ENCODE data around the gene PCYT2. TPM values are rescaled to one million over a fixed set of nuclear protein-coding genes. Genes with fewer than 3 reads are reported as not detected.

Gene PCYT2
- total RNA-seq, 1 experiment from 2014 or later = 30.4 TPM

GRCh38 chr17:81902023-81902652, 9.1 kb downstream of the PCYT2 start, which contains the start of gene NPB:
Gene NPB (plus strand): TSS chr17:81902238. CDS start chr17:81902278, 40 bp downstream.
- no peak for DNase-seq (ENCODE audit: low read depth)

GRCh38 chr17:81901167-81902022, 9.8 kb downstream of the PCYT2 start:
- DNase-seq (ENCODE audit: low read depth) = no peak

- no peak for DNase-seq (ENCODE audit: low read depth)
Measured at GRCh38 chr17:81900181-81900820, 10.9 kb downstream of the PCYT2 start.

- DNase-seq (ENCODE audit: low read depth) = no peak
Measured at GRCh38 chr17:81899514-81900166, 11.6 kb downstream of the PCYT2 start.

- DNase-seq (ENCODE audit: low read depth) = no peak
Measured at GRCh38 chr17:81898885-81899284, 12.3 kb downstream of the PCYT2 start.

GRCh38 chr17:81898029-81898866, 13.0 kb downstream of the PCYT2 start:
- DNase-seq (ENCODE audit: low read depth) = peak; percentile 98

- no peak for DNase-seq (ENCODE audit: low read depth)
Measured at GRCh38 chr17:81895400-81895799, 15.8 kb downstream of the PCYT2 start.

GRCh38 chr17:81891303-81891552, 20.0 kb downstream of the PCYT2 start:
- no peak for DNase-seq (ENCODE audit: low read depth)

- peak; percentile 21 for DNase-seq (ENCODE audit: low read depth)
Measured at GRCh38 chr17:81890447-81891302, 20.5 kb downstream of the PCYT2 start.

GRCh38 chr17:81889602-81890001, 21.6 kb downstream of the PCYT2 start:
- DNase-seq (ENCODE audit: low read depth) = no peak

- no peak for DNase-seq (ENCODE audit: low read depth)
Measured at GRCh38 chr17:81888988-81889595, 22.1 kb downstream of the PCYT2 start.

- no peak for DNase-seq (ENCODE audit: low read depth)
Measured at GRCh38 chr17:81888105-81888987, 22.9 kb downstream of the PCYT2 start.

GRCh38 chr17:81885869-81886548, 25.2 kb downstream of the PCYT2 start:
- DNase-seq (ENCODE audit: low read depth) = peak; percentile 98

GRCh38 chr17:81885454-81885853, 25.7 kb downstream of the PCYT2 start:
- peak; percentile 62 for DNase-seq (ENCODE audit: low read depth)

- DNase-seq (ENCODE audit: low read depth) = no peak
Measured at GRCh38 chr17:81884968-81885367, 26.2 kb downstream of the PCYT2 start.

- DNase-seq (ENCODE audit: low read depth) = peak; percentile 91
Measured at GRCh38 chr17:81884520-81884919, 26.7 kb downstream of the PCYT2 start.

GRCh38 chr17:81879121-81879520, 32.1 kb downstream of the PCYT2 start:
- DNase-seq (ENCODE audit: low read depth) = no peak

- no peak for DNase-seq (ENCODE audit: low read depth)
Measured at GRCh38 chr17:81878294-81878693, 32.9 kb downstream of the PCYT2 start.

Data from LHCN-M2 (cell line).